Measurements from ENCODE around the gene MDFI. TPM values are rescaled to one million over a fixed set of nuclear protein-coding genes. Genes with fewer than 3 reads are reported as not detected.
A peak's percentile ranks its signal among the peaks of the same experiment; 100 is the strongest.

MDFI gene
- total RNA-seq, 4 donors from 2014 or later = 1.4 to 6.5 (median 2.3) TPM; not detected in 1

GRCh38 chr6:41630946-41631345 is 7.3 kb upstream of the MDFI start:
- Histone ChIP-seq H3K4me3 (no peak overlapping the region), H3K27ac (no peak overlapping the region), H3K4me1 (no peaks in the 10 kb centered on the region), H3K9me3 (no peaks in the 10 kb centered on the region), H3K36me3 (no peaks in the 10 kb centered on the region), H3K27me3 (peaks cover 39% of the 10 kb centered on the region)
- TF ChIP-seq POLR2AphosphoS5 (IDR thresholded peaks at IDR 0.05) (no peak), POLR2A (IDR thresholded peaks at IDR 0.05) (no peak), EP300 (IDR thresholded peaks at IDR 0.05) (no peak), CTCF (IDR thresholded peaks at IDR 0.05) (no peak)
- no peak for ATAC-seq
- WGBS, 2 donors (ENCODE audit: low coverage in 1 of 2) = 100% methylated on average over 4 of the region's 8 CpGs; no CpG with 5 or more reads in 1 of the 2 donors

- H3K36me3 ChIP-seq = no peaks in the 10 kb centered on the region
- WGBS, 2 donors (ENCODE audit: low coverage in 1 of 2) = 66% methylated on average over 2 of the region's 2 CpGs
- H3K4me3 ChIP-seq = no peak overlapping the region
- no peak for ATAC-seq
- no peak for TF ChIP-seq CTCF (IDR thresholded peaks at IDR 0.05)
- TF ChIP-seq EP300 (IDR thresholded peaks at IDR 0.05) = no peak
- no peak for TF ChIP-seq POLR2AphosphoS5 (IDR thresholded peaks at IDR 0.05)
- TF ChIP-seq POLR2A (IDR thresholded peaks at IDR 0.05) = no peak
- peaks cover 60% of the 10 kb centered on the region for H3K27me3 ChIP-seq
- peaks cover 0 to 17% (median 14%) of the 10 kb centered on the region in 3 donors for H3K4me1 ChIP-seq
- no peak overlapping the region for H3K27ac ChIP-seq
- no peaks in the 10 kb centered on the region for H3K9me3 ChIP-seq
These were observed 5.1 kb upstream of the MDFI start for GRCh38 chr6:41633056-41633634.

- TF ChIP-seq CTCF (IDR thresholded peaks at IDR 0.05) (no peak), EP300 (IDR thresholded peaks at IDR 0.05) (no peak), POLR2A (IDR thresholded peaks at IDR 0.05) (no peak), POLR2AphosphoS5 (IDR thresholded peaks at IDR 0.05) (no peak)
- H3K27me3 ChIP-seq = peaks cover 63% of the 10 kb centered on the region
These were observed 3.6 kb upstream of the MDFI start for GRCh38 chr6:41634657-41635056.

GRCh38 chr6:41635365-41635764 is 2.9 kb upstream of the MDFI start:
- Histone ChIP-seq H3K36me3 (no peaks in the 10 kb centered on the region), H3K27me3 (peaks cover 66% of the 10 kb centered on the region), H3K4me3 (no peak overlapping the region), H3K9me3 (no peaks in the 10 kb centered on the region), H3K27ac (no peak overlapping the region), H3K4me1 (peaks cover 0 to 36% (median 22%) of the 10 kb centered on the region in 3 donors)
- TF ChIP-seq POLR2AphosphoS5 (IDR thresholded peaks at IDR 0.05) (no peak), CTCF (IDR thresholded peaks at IDR 0.05) (no peak), EP300 (IDR thresholded peaks at IDR 0.05) (no peak), POLR2A (IDR thresholded peaks at IDR 0.05) (no peak)
- no peak for ATAC-seq
- 74 to 78% methylated on average over 4 to 6 of the region's 6 CpGs for WGBS, 2 donors (ENCODE audit: low coverage in 1 of 2)

More at GRCh38 chr6:41634657-41635056, 3.6 kb upstream of the MDFI start:
- H3K4me1 ChIP-seq = peaks cover 0 to 32% (median 22%) of the 10 kb centered on the region in 3 donors
- H3K36me3 ChIP-seq = no peaks in the 10 kb centered on the region
- no peak overlapping the region for H3K27ac ChIP-seq
- 83% methylated on average over 2 of the region's 4 CpGs; no CpG with 5 or more reads in 1 of the 2 donors for WGBS, 2 donors (ENCODE audit: low coverage in 1 of 2)
- ATAC-seq = no peak
- no peak overlapping the region for H3K4me3 ChIP-seq
- no peaks in the 10 kb centered on the region for H3K9me3 ChIP-seq

- peak; percentile 42 for ATAC-seq
- TF ChIP-seq EP300 (IDR thresholded peaks at IDR 0.05) = no peak
- TF ChIP-seq POLR2A (IDR thresholded peaks at IDR 0.05) = no peak
- Histone ChIP-seq H3K4me1 (peaks cover 0 to 36% (median 22%) of the 10 kb centered on the region in 3 donors), H3K27me3 (peaks cover 70% of the 10 kb centered on the region), H3K9me3 (no peaks in the 10 kb centered on the region), H3K27ac (no peak overlapping the region), H3K4me3 (peak overlapping the region in 1 of 2 donors; percentile 51), H3K36me3 (no peaks in the 10 kb centered on the region)
- WGBS, 2 donors (ENCODE audit: low coverage in 1 of 2) = 33 to 41% methylated on average over 1 to 14 of the region's 31 CpGs
These were observed 1.5 kb upstream of the MDFI start for GRCh38 chr6:41636833-41637193.
